Activated CD4-positive, alpha-beta memory T cell treated with anti-CD3 and anti-CD28 coated beads for 36 hours (primary cell): Measurements from ENCODE around the gene RGS13. TPM values are rescaled to one million over a fixed set of nuclear protein-coding genes. Genes with fewer than 3 reads are reported as not detected.

Experiments
- CTCF ChIA-PET: fragments of 350-600 bp; sonication (Branson Sonifier 250); formaldehyde crosslinking; loops from one replicate; lab custom pipeline; 2021; ENCODE audit warnings: antibody characterized with exemption, inconsistent platforms; lab: Charles Lee
- POLR2A ChIA-PET: fragments of 350-600 bp; sonication (Branson Sonifier 250); formaldehyde crosslinking; loops from one replicate; lab custom pipeline; 2021; ENCODE audit warnings: antibody characterized with exemption; lab: Charles Lee
- DNase-seq: peaks from one replicate; pipeline ENCODE4 v3.0.0-alpha.2; 2020
- H3K27ac Mint-ChIP-seq: one replicate; pipeline ENCODE4 v1.8.0; 2021; ENCODE audit warnings: mixed read lengths
- H3K27me3 Mint-ChIP-seq: one replicate; pipeline ENCODE4 v1.8.0; 2021; ENCODE audit warnings: mixed read lengths
- H3K36me3 Mint-ChIP-seq: one replicate; pipeline ENCODE4 v1.8.0; 2021; ENCODE audit warnings: mixed read lengths
- H3K4me1 Mint-ChIP-seq: one replicate; pipeline ENCODE4 v1.8.0; 2021; ENCODE audit warnings: low read depth, mixed read lengths
- H3K4me3 Mint-ChIP-seq: one replicate; pipeline ENCODE4 v1.8.0; 2021; ENCODE audit warnings: mild to moderate bottlenecking, mixed read lengths
- H3K9me3 Mint-ChIP-seq: one replicate; pipeline ENCODE4 v1.8.0; 2021; ENCODE audit warnings: mixed read lengths
- intact Hi-C: fragments of 100-400 bp; cut with micrococcal nuclease; formaldehyde crosslinking; loops from one replicate; pipeline ENCODE4 v1.15.1; 2023
- total RNA-seq, 2 experiments: library from RNA; stranded (reverse); gene quantifications; one replicate each; pipeline ENCODE4 v1.2.3, GENCODE V29; 2021

Gene RGS13
- total RNA-seq, 2 experiments from 2014 or later, result not detected

GRCh38 chr1:192602757-192603156 lies 33.2 kb upstream of the RGS13 start:
- ChIA-PET POLR2A (no interaction called here), CTCF (interaction anchor here (1.7 to 2.3 kb wide), 2 partner anchors 125 to 128 kb away, joined by 7 read pairs; no protein-coding TSS in a partner anchor)
- peaks cover 26% of the 10 kb centered on the region for H3K4me1 Mint-ChIP-seq
- no peaks in the 10 kb centered on the region for H3K9me3 Mint-ChIP-seq
- no peaks in the 10 kb centered on the region for H3K36me3 Mint-ChIP-seq
- DNase-seq, result no peak
- H3K27ac Mint-ChIP-seq, result no peak overlapping the region
- intact Hi-C loops, result loop anchor here (5.0 kb wide), 1 partner anchor 205 kb away; the partner anchor contains the start of gene RGS2
- no peak overlapping the region for H3K4me3 Mint-ChIP-seq
- no peaks in the 10 kb centered on the region for H3K27me3 Mint-ChIP-seq

- no peaks in the 10 kb centered on the region for H3K9me3 Mint-ChIP-seq
- DNase-seq, result no peak
- H3K27me3 Mint-ChIP-seq, result no peaks in the 10 kb centered on the region
- CTCF ChIA-PET, result interaction anchor here (1.7 to 2.3 kb wide), 2 partner anchors 126 to 129 kb away, joined by 7 read pairs; no protein-coding TSS in a partner anchor
- intact Hi-C loops, result loop anchor here (5.0 kb wide), 1 partner anchor 204 kb away; the partner anchor contains the start of gene RGS2
- POLR2A ChIA-PET, result no interaction called here
- no peak overlapping the region for H3K4me3 Mint-ChIP-seq
- H3K36me3 Mint-ChIP-seq, result no peaks in the 10 kb centered on the region
- no peak overlapping the region for H3K27ac Mint-ChIP-seq
- peaks cover 26% of the 10 kb centered on the region for H3K4me1 Mint-ChIP-seq
These were observed 32.6 kb upstream of the RGS13 start for GRCh38 chr1:192603218-192603787.

- Mint-ChIP-seq H3K27me3 (no peaks in the 10 kb centered on the region), H3K36me3 (no peaks in the 10 kb centered on the region), H3K27ac (no peak overlapping the region), H3K4me1 (peaks cover 40% of the 10 kb centered on the region), H3K4me3 (no peak overlapping the region), H3K9me3 (no peaks in the 10 kb centered on the region)
- intact Hi-C loops, result loop anchor here (5.0 kb wide), 1 partner anchor 202 kb away; the partner anchor contains the start of gene RGS2
- ChIA-PET CTCF (interaction anchor here (1.1 to 2.3 kb wide), 2 partner anchors 127 to 131 kb away, joined by 3 to 7 read pairs; no protein-coding TSS in a partner anchor), POLR2A (no interaction called here)
- no peak for DNase-seq
These were observed 30.8 kb upstream of the RGS13 start for GRCh38 chr1:192604979-192605620.

GRCh38 chr1:192608671-192609070 lies 27.3 kb upstream of the RGS13 start:
- H3K9me3 Mint-ChIP-seq, result no peaks in the 10 kb centered on the region
- H3K27ac Mint-ChIP-seq, result no peak overlapping the region
- H3K36me3 Mint-ChIP-seq, result no peaks in the 10 kb centered on the region
- peaks cover 17% of the 10 kb centered on the region for H3K4me1 Mint-ChIP-seq
- H3K4me3 Mint-ChIP-seq, result no peak overlapping the region
- ChIA-PET CTCF (interaction anchor here (0.7 to 3.8 kb wide), 7 partner anchors 20 to 133 kb away, joined by 3 to 70 read pairs (median 5); no protein-coding TSS in a partner anchor), POLR2A (no interaction called here)
- no peak for DNase-seq
- intact Hi-C loops, result loop anchor here (1.0 kb wide), 1 partner anchor 131 kb away; no protein-coding TSS in a partner anchor
- no peaks in the 10 kb centered on the region for H3K27me3 Mint-ChIP-seq

- ChIA-PET POLR2A (no interaction called here), CTCF (interaction anchor here (0.7 to 4.6 kb wide), 9 partner anchors 20 to 135 kb away, joined by 3 to 98 read pairs (median 5); no protein-coding TSS in a partner anchor)
- H3K36me3 Mint-ChIP-seq, result no peaks in the 10 kb centered on the region
- peak overlapping the region; percentile 28 for H3K4me3 Mint-ChIP-seq
- DNase-seq, result peak; percentile 75
- H3K9me3 Mint-ChIP-seq, result no peaks in the 10 kb centered on the region
- no peak overlapping the region for H3K27ac Mint-ChIP-seq
- H3K27me3 Mint-ChIP-seq, result no peaks in the 10 kb centered on the region
- intact Hi-C loops, result loop anchor here (1.0 kb wide), 1 partner anchor 132 kb away; no protein-coding TSS in a partner anchor
- peaks cover 17% of the 10 kb centered on the region for H3K4me1 Mint-ChIP-seq
These were observed 26.6 kb upstream of the RGS13 start for GRCh38 chr1:192609110-192610079.

- H3K4me1 Mint-ChIP-seq, result peaks cover 17% of the 10 kb centered on the region
- POLR2A ChIA-PET, result no interaction called here
- H3K9me3 Mint-ChIP-seq, result no peaks in the 10 kb centered on the region
- no peak for DNase-seq
- intact Hi-C loops, result no loop called here
- CTCF ChIA-PET, result interaction anchor here (0.7 to 4.6 kb wide), 12 partner anchors 17 to 195 kb away, joined by 3 to 98 read pairs (median 3); no protein-coding TSS in a partner anchor
- no peaks in the 10 kb centered on the region for H3K36me3 Mint-ChIP-seq
- no peaks in the 10 kb centered on the region for H3K27me3 Mint-ChIP-seq
- H3K4me3 Mint-ChIP-seq, result no peak overlapping the region
- no peak overlapping the region for H3K27ac Mint-ChIP-seq
These were observed 25.6 kb upstream of the RGS13 start for GRCh38 chr1:192610112-192610889.

GRCh38 chr1:192615055-192615454 lies 20.9 kb upstream of the RGS13 start:
- Mint-ChIP-seq H3K36me3 (no peaks in the 10 kb centered on the region), H3K27ac (no peak overlapping the region), H3K9me3 (no peaks in the 10 kb centered on the region), H3K27me3 (no peaks in the 10 kb centered on the region), H3K4me3 (no peak overlapping the region), H3K4me1 (peaks cover 2% of the 10 kb centered on the region)
- POLR2A ChIA-PET, result no interaction called here
- CTCF ChIA-PET, result interaction anchor here (1.0 kb wide), 1 partner anchor 141 kb away, joined by 4 read pairs; no protein-coding TSS in a partner anchor
- DNase-seq, result no peak
- intact Hi-C loops, result no loop called here

GRCh38 chr1:192620071-192620635 lies 15.8 kb upstream of the RGS13 start:
- POLR2A ChIA-PET, result no interaction called here

GRCh38 chr1:192626366-192627179 lies 9.4 kb upstream of the RGS13 start:
- Mint-ChIP-seq H3K4me3 (no peak overlapping the region), H3K9me3 (no peaks in the 10 kb centered on the region), H3K27ac (no peak overlapping the region), H3K4me1 (no peaks in the 10 kb centered on the region), H3K36me3 (no peaks in the 10 kb centered on the region), H3K27me3 (peaks cover 9% of the 10 kb centered on the region)
- POLR2A ChIA-PET, result no interaction called here
- no peak for DNase-seq
- intact Hi-C loops, result no loop called here
- CTCF ChIA-PET, result interaction anchor here (0.7 to 1.3 kb wide), 4 partner anchors 13 to 392 kb away, joined by 3 to 5 read pairs (median 4); no protein-coding TSS in a partner anchor

More at GRCh38 chr1:192620071-192620635, 15.8 kb upstream of the RGS13 start:
- H3K36me3 Mint-ChIP-seq, result no peaks in the 10 kb centered on the region
- no peak overlapping the region for H3K27ac Mint-ChIP-seq
- DNase-seq, result no peak
- no peak overlapping the region for H3K4me3 Mint-ChIP-seq
- CTCF ChIA-PET, result no interaction called here
- no peaks in the 10 kb centered on the region for H3K9me3 Mint-ChIP-seq
- H3K27me3 Mint-ChIP-seq, result peaks cover 7% of the 10 kb centered on the region
- no peaks in the 10 kb centered on the region for H3K4me1 Mint-ChIP-seq
- intact Hi-C loops, result no loop called here

- POLR2A ChIA-PET, result no interaction called here
- H3K27me3 Mint-ChIP-seq, result peaks cover 9% of the 10 kb centered on the region
- CTCF ChIA-PET, result interaction anchor here (1.2 to 2.0 kb wide), 6 partner anchors 12 to 392 kb away, joined by 3 to 6 read pairs (median 4); no protein-coding TSS in a partner anchor
- H3K9me3 Mint-ChIP-seq, result no peaks in the 10 kb centered on the region
- no peak overlapping the region for H3K4me3 Mint-ChIP-seq
- intact Hi-C loops, result no loop called here
- no peaks in the 10 kb centered on the region for H3K4me1 Mint-ChIP-seq
- no peak for DNase-seq
- H3K36me3 Mint-ChIP-seq, result no peaks in the 10 kb centered on the region
- no peak overlapping the region for H3K27ac Mint-ChIP-seq
These were observed 8.0 kb upstream of the RGS13 start for GRCh38 chr1:192627901-192628300.
